Kidney capillary endothelial cell (primary cell): ENCODE measurements around the gene ST6GAL1.
"Not testable (repeated sequence)": the region's sequence is repeated elsewhere in the genome, so short reads cannot be mapped to it uniquely, and the experiment has no call there.

Experiments
- DNase-seq: peaks from one replicate; pipeline ENCODE4 v3.0.0-alpha.2; 2018; ENCODE audit warnings: low spot score

The ST6GAL1 gene

DNA sequence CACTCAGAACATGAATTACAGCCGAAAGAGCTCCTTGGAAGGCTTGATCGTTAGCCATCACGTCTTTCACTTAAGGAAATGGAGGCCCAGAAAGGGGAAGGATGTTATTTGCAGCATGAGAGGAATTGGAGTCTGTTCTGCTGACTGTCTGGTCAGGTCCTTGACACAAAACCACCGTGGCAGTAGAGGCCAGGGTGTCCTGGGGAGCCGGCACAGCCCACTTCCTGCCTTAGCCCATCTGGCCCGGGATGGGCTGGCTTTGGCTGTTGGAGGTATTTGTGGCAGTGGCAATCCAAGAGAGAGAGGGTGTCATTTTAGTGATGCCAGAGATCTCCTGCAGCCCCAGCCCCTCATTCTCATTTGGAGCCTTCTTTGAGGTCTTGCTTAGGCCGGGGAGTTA is 37.4 kb downstream of the ST6GAL1 start:
- DNase-seq: no peak

DNA sequence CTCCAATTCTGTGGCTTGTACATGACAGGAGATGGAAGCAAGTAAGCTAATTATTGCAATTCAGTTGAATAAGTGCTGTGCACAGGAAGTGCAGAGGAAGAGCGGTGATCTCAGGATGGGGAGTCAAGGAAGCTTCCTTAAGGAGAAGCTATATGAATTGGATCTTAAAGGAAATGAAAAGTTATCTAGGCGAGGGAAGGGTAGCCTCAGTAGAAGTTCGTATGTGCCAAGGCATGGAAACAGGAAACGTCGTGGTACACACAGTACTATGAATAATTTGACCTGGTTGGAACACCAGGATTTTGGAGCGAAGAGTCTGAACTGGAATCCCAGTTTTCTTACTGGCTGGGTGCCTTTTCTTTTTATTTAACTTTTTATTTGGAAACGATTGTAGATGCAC is 39.3 kb downstream of the ST6GAL1 start:
- DNase-seq: no peak

DNA sequence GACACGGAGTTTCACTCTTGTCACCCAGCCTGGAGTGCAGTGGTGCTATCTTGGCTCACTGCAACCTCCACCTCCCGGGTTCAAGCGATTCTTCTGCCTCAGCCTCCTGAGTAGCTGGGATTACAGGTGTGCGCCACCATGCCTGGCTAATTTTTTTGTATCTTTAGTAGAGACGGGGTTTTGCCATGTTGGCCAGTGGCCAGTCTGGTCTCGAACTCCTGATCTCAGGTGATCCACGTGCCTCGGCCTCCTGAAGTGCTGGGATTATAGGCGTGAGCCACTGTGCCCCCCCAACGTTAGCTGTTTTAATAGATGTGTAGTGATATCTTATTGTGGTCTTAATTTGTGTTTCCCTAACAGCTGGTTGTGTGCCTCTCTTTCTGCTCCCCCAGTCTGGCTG is 40.8 kb downstream of the ST6GAL1 start:
- not testable (repeated sequence) for DNase-seq

DNA sequence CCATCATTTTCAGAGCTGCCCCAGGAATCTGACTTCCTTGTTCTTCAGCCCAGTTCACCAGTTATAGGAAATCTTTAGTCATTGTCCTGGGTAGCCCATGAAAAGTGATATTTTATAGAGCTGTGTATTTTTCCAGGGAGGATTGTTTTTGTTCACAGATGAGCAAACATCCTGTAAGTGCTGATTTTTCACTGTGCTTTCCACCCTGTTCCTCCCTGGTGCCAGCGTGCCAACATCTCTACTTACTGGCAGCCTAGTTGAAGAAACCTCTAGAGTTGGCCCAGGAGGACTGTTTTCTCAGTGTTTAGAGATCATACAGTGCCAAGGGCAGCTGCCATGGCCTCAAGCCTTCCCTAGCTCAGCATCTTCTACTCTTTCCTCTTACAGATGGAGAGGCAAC is 41.3 kb downstream of the ST6GAL1 start:
- DNase-seq: peak; percentile 20

DNA sequence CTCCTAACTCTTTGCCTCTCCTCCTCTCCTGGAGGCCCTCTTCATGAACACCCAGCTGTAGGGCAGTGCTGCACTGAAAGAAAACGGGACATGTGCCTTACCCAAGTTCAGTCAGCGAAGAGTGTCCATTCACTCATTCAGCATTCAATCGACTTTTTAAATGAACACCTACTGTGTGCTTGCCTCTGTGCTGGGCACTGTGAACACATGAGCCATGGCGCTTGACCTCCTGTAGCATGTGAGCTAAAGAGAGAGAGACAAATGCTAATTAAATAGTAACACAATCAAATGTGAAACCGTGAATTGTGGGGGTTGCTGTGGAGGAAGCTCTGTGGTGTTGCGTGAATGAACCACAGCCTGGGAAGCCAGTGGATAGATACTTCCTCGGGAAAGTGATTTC is 43.4 kb downstream of the ST6GAL1 start:
- no peak for DNase-seq

DNA sequence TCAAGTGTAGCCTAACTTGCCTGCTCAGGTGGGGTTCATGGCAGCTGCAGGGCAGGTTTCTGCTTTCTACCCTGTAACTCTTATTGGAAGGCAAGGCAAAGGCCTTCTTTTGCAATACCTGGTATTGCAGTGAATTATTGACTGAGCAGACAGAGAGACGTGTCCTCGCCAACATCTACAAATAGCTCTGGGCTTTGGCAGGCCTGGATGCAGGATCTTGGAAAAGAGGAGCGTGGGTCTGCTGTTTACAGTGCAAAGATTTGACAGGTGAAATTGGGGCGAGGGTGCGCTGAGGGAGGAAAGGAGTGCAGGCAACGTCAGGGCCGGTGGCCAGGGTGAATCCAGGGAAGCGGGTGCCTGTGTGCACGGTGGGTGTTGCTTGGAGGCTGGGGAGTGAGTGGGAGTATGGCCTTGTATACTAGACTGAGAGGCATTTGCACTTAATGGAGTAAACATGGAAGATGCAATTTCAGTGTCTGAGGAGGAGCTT is 44.5 kb downstream of the ST6GAL1 start:
- DNase-seq: no peak

DNA sequence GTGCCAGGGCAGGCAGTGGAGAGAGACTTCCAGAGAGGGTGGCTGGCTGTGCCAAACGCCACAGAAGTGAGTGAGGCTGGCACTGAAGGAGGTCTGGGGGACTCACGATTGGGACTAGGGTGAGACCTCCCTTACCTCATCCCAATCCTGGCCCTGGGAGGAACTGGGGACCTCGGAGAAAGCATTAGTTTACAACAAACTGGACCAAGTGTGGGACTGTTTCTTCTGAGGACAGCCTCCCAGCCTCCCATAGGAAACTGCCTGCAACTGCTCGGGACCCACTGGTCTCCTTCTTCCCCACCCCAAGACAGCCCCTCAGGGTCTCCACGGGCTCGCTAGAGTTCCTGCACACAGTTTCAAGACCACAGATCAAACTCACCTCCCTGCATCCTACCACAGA is 45.4 kb downstream of the ST6GAL1 start:
- DNase-seq: no peak

DNA sequence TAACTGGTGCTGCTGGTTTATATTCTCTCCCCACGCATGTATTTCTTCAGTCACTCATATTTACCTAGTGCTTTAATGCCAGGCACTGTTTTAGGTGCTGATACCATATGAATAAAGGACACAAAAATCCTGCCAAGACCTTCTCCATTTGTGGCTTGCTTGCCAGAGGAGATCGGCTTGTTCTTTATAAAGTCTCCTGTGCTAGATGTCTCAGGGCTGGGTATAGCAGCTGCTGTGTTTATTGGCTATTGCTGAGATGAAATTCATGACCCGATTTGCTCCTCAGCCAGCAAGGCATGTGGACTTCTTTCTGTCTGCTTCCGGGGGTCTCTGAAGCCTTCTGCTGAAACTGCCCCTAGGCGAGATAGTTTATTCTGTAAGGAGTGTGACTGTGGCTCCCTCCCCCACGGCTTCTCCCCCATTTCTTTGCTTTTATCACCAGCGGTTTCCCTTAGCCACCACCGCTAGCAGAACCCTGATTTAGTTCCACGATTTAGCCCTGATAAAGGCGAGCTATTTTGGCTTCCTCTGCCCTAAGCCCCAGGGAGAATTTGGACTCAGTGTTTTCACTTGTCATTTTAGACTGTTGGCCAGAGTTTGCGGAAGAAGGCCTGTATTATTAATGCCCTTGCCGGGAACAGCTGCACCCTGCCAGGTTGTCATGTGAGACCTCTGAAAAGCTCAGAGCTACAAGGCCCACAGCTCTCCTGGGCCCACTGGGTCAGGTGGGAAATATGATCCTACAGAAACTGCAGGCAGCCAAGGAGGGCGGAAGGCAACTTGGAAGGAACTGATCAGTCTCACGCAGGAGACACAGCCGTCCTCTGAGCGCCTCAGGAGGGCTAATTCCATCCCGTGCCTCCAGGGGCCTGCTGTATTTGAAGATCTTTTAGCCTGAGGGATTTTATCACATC is 46.8 kb downstream of the ST6GAL1 start:
- DNase-seq: no peak

DNA sequence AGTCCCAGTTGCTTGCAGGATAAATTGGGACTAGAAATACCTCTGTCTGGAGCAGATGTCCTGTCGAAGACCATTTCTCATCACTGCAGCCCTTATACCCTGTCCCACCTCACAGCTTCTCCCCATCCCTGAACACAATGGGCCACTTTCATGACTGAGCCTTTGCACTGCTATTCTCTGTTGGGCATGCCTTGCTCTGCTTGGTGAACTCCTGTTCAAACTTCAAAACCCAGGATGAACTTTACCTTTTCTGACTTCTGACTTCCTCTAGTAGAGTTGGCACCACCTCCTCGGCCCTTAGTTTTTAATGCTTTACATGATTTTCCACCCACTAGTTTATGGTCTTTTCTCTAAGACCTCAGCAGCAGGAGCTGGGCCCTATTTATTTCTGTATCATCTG is 48.4 kb downstream of the ST6GAL1 start:
- DNase-seq: no peak

DNA sequence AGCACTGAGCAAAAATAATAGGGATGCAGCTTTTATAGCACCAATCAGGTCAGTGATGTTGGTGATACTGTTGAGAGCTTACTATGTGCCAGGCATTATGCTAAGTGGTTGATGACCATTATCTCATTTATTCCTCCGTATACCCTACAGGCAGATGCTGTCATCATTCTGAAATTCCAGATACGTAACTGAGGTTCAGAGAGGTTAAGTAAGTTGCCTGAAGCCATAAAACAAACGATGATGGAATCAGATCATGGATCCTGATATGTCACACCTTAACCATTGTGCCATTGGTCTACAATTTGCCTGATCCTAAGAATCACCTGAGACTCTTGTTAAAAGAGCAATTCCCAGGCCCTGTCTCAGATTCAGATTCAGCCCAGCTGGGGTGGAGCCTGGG is 49.5 kb downstream of the ST6GAL1 start:
- DNase-seq: no peak

DNA sequence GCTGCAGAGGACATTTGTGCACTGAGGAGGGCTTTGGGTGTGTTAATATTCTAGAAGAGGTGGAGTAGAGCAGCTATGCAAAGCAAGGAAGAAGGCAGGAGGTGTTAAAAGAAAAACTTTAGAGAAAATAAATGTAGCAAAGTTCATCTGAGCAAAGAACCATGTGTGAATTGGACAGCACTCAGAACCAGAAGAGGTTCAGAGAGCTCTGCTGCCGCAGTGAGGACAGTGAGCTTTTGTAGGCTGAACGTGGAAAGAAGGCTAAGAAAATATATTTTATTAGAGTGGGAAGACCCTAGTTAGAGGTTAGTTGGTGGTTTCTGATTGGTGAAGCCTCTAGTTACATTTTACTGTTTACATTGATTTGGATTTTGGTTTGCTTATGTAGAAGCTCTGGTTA is 50.7 kb downstream of the ST6GAL1 start:
- DNase-seq: no peak

DNA sequence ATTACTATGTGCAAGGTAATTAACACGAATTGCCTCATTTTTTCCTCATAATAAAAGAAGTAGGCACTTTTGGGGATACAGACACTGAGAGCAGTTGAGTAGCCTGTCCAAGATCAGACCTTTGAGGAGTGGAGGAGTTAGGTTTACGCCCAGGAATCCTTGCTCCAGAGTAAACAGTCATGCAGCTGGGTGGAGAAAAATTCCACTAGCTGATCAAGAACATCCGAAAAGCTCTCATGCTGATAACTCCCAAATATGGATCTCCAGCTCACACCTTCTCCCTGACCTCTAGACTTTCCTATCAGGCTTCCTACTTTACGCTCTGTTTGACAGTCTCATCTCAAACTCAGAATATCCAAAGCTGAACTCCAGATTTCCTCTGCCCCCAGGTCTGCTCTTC is 53.3 kb downstream of the ST6GAL1 start:
- no peak for DNase-seq

DNA sequence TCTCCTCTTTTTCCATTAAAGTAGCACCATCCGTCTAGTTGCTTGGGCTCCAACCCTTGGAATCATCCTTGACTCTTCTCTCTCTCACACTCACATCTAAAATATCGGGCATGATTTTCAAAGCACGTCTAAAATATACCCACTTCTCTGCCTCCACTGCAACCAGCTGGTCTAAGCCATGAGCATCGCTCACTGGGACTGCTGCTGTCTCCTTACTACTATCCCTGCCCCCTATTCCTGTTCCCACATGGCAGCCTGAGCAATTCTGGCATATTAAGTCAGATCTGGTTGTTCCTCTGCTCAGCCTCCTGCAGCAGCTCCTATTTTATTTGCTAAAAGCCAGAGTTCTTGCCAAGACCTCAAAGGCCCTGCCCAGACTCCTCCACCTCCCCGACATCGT is 53.7 kb downstream of the ST6GAL1 start:
- DNase-seq: no peak

DNA sequence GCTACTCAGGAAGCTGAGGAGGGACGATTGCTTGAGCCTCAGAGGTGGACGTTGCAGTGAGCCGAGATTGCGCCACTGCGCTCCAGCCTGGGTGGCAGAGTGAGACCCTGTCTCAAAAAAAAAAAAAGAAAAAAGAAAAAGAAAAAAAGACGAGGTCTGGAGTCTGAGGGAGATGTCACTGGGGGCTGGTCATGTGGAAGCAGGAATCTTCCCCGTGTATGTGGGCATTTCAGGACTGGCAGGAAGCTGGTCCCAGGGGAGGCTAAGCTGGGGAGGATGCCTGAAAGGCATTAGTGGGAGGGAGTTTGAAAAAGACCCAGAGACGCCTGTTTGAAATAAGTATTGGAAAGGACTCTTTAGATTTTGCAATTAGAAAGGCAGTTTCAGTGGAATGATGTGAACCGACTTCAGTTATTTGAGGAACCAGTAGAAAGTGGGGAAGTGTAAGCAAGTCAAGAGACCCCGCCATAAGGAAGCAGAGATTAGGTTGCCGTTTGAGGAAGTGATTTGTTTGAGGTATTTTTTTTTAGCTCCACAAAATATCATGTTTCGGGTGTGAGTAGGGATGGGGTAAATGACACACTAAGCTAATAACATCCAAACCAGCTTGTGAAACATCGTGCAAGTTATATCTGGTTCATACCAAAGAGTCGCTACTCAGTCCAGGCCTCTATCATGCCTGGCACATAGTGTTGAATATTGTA is 55.5 kb downstream of the ST6GAL1 start:
- DNase-seq: no peak

DNA sequence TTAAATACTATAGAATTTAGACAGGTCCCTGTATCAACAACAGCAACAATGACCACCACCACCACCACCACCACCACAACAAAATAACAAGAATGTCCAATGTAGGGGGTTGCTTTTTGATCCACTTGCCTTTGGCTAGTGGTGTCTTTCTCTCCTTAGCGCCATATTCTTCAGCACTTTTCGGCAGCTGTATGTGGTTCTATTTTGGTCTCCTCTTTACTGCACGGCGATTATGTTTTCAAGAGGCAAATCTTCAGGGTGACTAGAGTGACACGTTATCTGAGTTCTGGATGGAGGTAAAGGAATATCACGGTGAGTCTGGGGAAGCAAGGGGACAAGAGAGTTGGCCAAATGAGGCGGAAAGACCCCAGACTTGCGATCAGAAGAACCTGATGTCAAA is 56.1 kb downstream of the ST6GAL1 start:
- no peak for DNase-seq

DNA sequence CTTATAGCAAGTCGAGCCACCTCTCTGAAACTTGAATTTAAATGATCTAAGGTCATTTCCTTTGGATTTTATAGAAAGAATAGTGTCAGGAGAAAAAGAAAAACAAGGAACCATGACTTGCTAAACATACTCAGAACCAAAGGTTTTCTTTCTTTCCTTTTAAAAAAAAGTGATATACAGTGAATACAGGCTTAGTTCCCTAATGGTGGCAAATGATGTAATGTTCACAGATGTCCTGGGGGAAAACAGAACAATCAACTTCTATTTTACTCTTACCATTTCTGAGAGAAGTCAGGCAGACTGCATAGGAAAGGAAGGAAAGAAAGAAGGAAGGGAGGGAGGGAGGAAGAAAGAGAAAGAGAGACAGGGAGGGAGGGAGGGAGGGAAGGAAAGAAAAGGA is 56.5 kb downstream of the ST6GAL1 start:
- no peak for DNase-seq

DNA sequence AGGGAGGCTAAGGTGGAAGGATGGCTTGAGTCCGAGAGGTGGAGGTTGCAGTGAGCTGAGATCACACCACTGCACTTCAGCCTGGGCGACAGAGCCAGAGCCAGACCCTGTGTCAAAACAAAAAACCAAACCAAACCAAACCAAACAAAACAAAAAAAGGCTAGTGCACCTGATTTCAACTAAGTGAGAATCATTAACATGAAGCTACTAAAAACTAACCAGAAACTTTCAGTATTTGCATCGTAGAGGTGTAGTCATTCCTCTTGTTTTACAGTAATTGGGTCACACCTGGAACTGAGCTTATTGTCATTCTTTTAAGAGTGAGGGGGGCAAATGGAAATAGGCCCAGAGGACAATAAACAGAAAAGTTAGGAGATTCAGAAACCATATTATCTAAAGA is 58.5 kb downstream of the ST6GAL1 start:
- DNase-seq: no peak

DNA sequence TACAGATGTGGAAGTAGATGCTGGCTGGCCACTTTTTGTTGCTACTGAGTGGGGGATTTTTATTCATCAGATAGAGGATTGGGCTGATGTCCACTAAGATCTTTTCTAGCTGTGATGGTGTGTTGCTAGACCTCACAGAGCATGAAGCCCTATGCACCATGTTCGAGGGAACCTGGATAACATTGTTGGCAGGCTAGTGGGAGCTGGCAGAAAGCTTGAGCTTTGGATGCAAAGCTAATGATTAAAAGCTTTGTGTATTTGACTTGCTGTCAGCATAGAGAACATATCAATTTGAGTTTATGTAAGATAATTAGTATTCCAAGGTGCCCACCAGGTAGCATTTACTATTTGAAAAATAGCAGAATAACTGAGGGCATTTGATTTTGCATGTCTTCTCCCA is 59.1 kb downstream of the ST6GAL1 start:
- no peak for DNase-seq

DNA sequence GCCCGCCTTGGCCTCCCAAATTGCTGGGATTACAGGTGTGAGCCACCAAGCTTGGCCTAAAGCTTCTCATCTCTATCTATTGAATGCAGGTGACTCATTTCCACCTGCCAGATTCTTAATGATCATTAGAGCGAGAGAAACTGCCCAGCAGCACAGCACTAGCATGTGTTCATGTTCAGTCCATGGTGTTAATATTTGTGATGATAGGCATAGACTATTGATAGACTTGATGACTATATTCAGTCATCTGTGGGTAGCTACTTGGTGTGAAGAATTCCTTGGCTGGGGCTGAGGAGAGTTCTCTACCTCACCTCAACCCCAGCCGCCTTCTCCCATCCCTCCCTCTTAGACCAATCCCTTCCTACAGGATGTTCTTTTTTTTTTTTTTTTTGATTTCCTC is 60.0 kb downstream of the ST6GAL1 start:
- DNase-seq: no peak

DNA sequence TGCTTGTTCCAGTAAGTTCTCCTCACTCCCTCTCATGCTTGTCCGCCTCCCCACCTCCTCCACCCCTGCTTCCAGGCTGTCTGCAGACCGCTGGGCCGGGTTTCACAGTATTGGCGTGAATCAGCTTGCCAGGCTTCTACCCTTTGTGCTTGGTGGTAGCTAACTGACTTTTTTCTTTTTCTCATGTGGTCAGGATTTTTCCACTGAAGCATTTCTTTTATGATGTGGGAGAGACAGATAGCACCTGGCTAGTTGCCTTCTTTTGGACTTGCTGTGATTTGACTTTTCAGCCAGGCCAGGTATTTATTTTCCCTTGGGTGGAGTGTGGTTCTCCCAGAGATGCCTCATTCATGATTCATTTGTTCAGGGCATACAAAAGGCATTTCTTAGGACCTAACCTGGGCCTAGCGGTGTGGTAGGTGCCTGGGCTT is 60.6 kb downstream of the ST6GAL1 start:
- DNase-seq: no peak

DNA sequence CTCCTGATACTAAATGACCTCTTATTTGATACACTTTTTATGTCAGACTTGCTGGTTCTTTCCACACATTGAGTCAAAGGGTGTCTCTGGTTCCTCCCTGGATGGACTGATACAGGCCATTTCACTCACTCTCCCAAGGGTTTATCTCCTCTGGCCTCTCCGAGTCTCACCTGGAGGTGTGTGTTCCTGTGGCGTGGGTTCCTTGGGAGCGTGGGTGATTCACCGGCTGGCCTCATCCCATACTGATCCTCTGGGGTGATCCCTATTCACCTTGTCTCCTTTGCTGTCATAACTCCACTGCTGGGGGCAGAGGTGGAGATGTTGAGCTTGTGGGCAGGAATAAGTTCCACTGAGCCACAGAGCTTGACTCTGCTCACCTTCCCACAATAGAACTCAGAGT is 61.1 kb downstream of the ST6GAL1 start:
- no peak for DNase-seq

DNA sequence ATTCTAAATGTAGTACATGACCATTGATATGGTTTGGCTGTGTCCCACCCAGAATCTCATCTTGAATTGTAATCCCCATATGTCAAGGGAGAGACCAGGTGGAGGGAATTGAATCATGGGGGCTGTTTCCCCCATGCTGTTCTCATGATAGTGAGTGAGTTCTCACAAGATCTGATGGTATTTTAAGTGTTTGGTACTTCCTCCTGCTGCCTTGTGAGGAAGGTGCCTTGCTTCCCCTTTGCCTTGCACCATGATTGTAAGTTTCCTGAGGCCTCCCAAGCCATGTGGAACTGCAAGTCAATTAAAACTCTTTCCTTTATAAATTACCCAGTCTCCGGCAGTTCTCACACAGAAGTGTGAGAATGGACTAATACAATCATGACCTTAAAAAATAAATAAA is 61.8 kb downstream of the ST6GAL1 start:
- not testable (repeated sequence) for DNase-seq

DNA sequence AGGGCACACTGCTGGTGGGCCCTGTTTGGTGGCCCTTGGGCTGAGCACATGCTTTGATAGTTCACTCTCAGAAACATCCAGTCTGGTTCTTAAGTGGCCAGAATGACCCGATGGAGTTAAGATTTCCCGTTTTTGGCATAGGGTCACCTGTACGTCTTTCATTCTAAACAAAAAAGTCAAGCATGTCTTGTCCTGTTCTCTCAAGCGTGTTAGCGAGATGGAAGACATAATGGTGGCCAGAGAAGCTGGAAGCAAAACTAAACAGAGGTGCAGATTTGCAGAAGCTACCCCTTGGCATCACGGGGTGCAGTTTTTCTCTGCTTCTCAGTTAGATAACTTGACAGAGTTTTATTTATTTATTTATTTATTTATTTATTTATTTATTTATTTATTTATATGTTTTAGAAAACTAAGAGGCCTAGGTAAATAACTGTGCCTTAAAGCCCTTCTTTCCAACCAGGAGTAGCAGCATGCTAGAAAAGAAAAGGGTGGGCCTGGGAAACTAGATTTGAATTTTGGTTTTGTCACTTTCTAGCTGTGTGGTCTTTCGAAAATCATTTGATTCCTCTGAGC is 63.0 kb downstream of the ST6GAL1 start:
- no peak for DNase-seq
